ENCODE results near the gene FCAMR. TPM values are rescaled to one million over a fixed set of nuclear protein-coding genes. Genes with fewer than 3 reads are reported as not detected.

Gene FCAMR, protein sequence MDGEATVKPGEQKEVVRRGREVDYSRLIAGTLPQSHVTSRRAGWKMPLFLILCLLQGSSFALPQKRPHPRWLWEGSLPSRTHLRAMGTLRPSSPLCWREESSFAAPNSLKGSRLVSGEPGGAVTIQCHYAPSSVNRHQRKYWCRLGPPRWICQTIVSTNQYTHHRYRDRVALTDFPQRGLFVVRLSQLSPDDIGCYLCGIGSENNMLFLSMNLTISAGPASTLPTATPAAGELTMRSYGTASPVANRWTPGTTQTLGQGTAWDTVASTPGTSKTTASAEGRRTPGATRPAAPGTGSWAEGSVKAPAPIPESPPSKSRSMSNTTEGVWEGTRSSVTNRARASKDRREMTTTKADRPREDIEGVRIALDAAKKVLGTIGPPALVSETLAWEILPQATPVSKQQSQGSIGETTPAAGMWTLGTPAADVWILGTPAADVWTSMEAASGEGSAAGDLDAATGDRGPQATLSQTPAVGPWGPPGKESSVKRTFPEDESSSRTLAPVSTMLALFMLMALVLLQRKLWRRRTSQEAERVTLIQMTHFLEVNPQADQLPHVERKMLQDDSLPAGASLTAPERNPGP
- total RNA-seq, result 0.60 TPM

DNA sequence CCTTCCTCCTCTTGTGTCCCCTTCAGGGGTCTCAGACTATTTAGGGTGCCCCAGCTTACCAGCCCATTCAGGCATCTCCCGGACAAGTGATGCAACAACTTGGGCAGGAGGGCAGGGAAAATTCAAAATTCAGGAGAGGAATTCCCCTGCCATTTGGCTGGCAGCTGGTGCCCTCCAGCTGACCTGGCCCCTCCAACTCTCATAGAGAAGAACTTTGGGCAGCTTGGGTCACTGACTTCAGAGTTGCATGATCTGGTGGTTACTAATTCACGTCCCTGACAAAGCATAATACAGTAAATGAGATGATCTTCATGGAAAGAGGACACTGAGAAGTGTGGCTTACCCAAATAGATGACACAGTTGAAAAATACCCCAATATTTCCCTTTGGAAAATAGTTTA is at the start of gene FCAMR:
Gene FCAMR, minus strand, starts transcription at position 15 of the 400 bp plus-strand sequence. CDS start 335 bp downstream, outside the sequence.
- DNase-seq (ENCODE audit: low spot score), result peak; percentile 78
- ATAC-seq, result peak; percentile 81

DNA sequence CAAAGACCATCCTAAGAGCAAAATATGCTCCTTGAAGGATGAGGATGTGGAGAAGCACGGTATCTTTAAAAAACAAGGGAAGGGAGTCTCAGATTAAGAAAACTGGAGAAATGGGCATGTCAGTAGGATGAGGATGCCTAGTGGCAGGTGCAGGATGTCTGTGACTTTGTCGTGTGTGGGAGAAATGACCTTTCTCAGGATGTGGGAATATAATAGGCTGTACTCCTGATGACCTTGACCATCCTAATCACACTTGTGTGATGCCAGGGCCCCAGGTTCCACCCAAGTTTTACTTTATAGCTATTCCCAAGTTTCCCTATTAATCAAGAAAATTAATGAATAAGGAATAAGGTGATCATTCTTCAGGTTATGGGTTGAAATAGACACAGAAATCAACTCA is 49.4 kb upstream of the FCAMR start:
- ATAC-seq, result no peak

DNA sequence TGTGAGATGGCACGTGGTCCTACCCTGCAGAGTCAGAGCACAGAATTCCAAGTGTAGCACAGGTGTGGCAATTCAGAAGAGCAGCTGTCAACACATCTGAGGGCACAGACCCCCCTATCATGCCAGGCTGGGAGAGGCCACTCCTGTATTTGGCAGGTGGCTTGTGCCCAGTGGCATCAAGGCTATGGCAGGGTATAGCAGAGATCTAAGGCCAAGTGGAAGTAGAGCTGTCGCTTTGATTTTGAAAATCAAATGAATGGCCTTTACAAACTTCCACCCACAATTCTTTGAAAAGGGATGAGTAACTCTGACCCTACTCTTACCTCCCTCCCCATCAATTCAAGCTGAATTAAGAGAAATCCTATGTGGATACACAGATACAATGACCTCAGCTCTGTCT is 48.9 kb upstream of the FCAMR start:
- ATAC-seq, result no peak
- DNase-seq (ENCODE audit: low spot score), result no peak

More for the DNA sequence above, 49.4 kb upstream of the FCAMR start:
- no peak for DNase-seq (ENCODE audit: low spot score)

DNA sequence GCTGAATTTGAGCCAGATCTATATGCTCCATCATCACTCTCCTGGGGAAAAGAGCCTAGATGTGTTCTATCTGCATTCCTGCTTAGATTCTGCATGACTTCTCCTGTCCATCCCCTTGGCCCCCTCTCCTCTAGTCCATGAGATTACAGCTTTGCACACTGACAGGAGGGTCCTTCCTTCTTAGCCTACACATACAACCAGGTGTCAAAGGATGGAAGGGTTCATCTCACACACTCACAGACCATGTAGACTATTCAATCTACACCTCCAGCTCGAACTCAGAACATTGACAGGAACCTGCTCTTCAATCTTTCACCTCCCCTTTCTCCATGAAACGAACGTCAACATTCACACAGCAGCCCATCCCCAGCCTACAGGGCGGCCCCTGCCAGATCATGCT is 48.4 kb upstream of the FCAMR start:
- DNase-seq (ENCODE audit: low spot score) (no peak), ATAC-seq (no peak)

DNA sequence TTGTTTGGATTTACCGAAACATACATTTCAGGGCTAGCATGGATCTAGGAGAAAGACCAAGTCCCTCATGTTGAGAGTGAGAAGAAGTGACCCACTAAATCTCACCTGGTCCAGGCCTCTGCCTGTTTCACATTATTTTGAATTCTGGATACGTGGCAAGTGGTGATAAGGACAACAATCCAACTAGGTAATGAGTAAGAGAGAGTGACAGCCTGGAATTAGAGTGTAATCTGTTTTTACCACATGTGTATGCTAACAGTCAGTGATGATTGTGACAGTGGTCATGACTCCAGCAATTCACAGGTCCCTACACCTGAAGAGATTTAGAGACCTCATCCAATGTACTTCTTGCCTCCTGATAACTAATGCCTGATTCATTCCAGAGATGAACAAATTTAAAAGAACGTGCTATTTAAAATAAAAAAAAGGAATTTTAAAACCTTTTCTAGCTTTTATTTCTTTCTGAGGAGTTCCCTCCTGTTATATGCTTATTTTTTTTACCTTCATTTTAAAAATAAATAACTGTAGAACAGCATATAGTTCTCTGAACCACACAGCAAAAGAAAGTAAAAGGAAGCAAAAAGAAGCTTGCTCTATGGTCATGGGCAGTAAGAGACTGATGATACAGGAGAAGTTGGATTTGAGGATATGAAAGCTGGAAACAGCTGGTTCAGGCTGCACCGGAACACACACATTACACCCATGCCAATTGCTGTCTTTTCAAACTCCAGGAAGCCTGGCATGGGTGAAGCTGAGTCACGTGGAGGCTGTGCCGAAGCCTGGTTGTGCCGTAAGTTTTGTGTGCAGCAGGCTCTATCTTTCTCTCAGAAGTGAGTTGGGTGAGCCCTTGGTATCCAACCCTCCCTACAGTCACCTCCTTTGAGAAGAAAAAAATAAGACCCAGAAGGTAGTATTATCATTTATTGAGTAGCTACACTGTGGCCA is 47.6 kb upstream of the FCAMR start:
- ATAC-seq, result peak; percentile 45

DNA sequence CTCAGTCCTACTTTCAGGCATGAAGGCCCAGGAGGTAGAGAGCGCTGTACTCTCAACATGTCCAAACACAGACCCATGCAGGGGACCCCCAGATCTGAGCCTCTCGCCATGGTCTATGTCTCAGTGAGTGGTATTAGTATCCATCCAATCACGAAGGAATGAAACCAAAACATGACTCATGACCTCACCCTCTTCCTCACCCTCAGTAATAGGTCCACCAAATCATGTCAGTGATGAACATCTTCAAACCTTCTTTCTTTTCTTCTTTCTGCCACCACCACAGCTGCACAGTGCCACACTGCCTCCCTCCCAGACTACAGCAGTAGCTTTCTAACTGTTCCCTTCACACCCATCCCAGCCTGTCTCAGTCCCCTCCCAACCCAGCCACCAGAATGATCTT is 45.5 kb upstream of the FCAMR start:
- DNase-seq (ENCODE audit: low spot score), result no peak

More for the DNA sequence above, 47.6 kb upstream of the FCAMR start:
- DNase-seq (ENCODE audit: low spot score), result no peak

DNA sequence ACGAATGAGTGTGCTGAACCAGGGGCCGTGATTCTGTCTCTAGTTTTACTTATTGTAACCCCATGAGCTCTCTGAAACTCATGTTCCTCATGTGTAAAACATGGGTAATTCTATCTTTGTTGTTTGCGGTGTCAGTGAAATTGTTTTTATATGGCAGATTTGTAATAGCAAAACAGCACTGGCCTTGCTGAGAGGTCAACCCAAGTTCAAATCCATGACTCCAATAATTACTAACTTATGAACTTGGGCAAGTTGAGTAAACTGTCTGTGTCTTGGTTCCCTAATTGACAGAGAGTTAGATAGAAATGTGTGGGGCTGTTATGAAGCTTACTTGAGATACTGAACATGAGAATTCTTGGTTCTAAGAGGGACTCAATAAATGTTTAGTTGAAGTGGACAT is 44.5 kb upstream of the FCAMR start:
- no peak for ATAC-seq
- no peak for DNase-seq (ENCODE audit: low spot score)

More for the DNA sequence above, 45.5 kb upstream of the FCAMR start:
- no peak for ATAC-seq

DNA sequence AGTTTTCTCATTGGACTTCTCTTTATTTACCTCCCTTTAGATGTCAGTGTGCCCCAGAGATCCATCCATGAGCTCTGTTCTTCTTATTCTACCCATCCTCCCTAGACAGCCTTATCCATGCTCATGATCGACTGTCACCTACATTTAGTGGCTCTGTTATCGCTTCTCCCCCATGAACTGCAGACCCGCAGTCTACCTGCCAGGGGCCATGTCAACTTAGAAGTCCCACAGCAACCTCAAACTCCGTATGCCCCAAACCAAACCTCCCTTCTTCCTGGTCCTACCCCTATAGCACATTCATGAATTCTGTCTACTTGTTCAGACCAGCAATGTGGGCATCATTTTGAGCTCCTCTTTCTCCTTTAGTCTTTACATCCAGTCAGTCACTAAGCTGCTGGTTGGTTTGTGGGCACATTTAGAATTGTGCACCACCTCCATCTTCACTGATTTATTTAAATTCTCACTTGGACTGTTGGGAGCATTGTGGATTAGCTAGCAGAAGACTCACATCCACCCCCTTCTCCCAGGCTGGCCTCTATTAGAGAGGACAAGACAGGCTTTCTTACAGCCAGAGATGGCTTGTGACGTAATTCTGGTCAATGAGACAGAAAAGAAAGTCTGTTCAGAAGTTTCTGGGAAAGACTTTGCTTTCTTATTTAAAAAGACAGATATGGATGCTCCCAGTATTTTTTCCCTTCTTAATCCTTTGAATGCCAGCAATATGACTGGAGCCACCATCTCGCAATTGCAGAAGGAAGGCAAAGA is 43.2 kb upstream of the FCAMR start:
- no peak for ATAC-seq
- DNase-seq (ENCODE audit: low spot score), result no peak

DNA sequence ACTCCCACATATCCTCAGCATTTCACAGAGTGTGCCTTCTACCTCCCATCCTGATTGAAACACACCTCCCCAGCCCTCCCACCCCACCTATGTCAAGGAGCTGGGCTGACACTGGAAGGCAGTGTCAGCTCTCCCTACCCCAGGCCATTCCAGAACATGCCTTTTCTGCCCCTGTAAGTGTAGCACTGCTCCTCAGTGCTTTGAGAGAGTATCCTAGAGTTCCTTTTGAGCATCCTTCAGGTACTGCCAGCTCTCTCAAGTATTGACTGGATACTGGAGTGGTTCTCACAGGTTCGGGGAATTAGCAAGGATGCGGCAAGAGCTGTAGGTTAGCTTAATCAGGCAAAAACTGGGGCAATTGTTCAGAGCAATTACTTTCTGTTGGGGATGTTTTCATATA is 40.5 kb upstream of the FCAMR start:
- ATAC-seq (no peak), DNase-seq (ENCODE audit: low spot score) (no peak)

DNA sequence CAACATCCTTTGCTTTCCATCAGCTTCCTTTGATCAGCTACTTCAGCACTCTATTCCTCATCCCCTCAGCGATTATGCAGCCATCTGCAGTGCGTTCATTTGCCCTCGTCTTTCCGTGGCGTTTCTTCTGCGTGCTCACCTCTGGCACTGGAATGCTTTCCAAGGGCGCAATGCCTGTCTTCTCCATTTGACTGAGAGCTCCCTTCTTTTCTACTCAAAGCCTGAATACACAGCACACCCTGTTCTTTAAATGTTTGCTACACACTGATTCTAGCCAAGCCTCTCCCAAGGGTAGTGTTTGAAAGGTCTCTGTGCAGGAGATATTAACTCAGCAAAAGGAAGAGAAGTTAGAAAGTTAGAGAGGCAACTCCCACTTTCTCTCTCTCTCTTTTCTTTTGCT is 39.7 kb upstream of the FCAMR start:
- no peak for DNase-seq (ENCODE audit: low spot score)

DNA sequence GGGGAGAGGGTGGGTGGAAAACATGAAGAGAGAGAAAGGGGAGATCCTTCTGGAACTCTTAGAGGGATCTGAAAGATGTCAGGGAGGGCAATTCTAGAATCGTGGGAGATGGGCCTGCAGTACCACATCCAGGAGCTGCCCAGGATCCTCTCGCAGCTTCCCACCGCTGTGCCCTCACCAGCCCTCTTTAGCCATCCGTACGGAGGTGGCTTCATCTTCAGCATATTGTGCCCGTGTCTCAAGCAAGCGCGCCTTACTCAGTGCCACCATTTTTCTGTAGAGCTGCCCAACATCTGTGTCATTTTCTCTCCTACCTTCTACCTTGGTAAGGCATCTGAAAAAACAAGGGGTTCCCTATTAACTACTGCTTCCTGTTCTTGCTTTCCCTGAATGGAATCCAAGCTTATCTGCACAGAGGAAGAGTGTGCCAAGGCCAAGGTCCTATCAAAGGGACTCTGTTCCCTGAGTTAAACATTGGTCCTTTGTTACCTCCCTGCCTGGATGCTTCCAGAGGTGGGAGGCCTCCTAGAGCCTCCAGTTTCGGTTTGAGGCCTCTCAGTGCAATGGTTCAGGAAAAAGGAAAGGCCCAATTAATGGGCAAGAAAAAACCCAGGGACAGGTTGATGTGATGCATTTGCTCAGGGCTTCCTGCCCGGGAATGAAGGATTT is 39.1 kb upstream of the FCAMR start:
- DNase-seq (ENCODE audit: low spot score), result no peak

More for the DNA sequence above, 39.7 kb upstream of the FCAMR start:
- no peak for ATAC-seq

DNA sequence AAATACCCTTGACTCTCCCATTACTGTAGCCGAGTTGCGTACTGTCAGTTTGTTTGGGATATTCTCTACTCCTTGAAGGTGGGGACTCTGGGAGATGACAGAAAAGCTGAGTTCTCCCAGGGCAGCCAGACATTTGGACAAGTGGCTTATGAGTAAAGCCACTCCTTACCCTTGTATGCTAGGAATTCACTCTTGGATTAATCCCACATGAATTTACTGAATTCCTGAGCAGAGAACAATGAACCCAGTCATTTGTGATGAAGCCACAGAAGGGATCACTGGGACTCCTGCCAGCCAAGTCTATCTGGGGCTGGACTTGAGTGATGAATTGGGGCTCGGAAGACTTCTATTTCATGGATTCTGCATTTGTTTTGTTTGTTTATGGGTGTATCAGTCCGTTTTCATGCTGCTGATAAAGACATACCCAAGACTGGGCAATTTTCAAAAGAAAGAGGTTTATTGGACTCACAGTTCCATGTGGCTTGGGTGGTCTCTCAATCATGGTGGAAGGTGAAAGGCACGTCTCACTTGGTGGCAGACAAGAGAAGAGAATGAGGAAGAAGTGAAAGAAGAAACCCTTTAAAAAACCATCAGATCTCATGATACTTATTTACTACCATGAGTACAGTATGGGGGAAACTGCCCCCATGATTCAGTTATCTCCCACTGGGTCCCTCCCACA is 37.2 kb upstream of the FCAMR start:
- DNase-seq (ENCODE audit: low spot score), result no peak
- ATAC-seq, result no peak

More for the DNA sequence above, 39.1 kb upstream of the FCAMR start:
- ATAC-seq, result peak; percentile 5

DNA sequence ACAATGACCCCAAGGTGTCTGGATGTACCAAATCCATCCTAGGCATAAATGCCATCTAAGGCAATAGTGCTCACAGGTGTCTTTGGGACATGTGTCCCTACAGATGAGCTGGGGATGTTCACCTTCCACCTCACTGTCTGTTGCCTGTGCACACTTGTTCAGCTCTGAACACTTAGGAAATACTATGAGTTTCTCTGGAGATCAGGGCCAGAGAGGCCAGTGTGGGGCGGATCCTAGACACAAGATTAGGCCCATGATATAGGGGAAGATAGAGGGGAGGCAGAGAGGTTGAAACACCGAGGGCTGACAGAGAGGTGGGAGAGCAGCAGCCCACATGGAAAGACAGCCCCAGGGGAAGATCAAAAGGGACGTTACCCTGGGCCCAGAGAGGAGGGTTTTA is 36.7 kb upstream of the FCAMR start:
- no peak for ATAC-seq

DNA sequence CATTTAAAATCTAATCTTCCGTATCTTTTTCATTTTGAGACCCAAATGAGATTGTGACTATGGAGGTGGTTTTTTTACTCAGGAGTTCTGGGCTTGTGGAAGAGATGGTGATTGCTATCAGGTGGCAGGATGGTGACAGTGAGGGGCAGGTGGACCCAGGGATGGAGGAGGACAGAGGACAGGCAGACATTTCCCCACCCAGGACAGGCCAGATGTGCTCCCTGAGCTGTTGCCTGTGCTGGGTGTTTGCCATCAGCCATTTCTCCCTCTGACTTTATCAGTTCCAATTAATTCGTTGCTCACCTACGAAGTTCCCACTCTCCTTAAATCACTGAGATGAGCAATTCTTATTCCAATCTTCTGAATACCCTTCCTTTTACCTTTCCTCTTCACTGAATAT is 35.8 kb upstream of the FCAMR start:
- no peak for ATAC-seq
- no peak for DNase-seq (ENCODE audit: low spot score)

More for the DNA sequence above, 36.7 kb upstream of the FCAMR start:
- DNase-seq (ENCODE audit: low spot score), result no peak

DNA sequence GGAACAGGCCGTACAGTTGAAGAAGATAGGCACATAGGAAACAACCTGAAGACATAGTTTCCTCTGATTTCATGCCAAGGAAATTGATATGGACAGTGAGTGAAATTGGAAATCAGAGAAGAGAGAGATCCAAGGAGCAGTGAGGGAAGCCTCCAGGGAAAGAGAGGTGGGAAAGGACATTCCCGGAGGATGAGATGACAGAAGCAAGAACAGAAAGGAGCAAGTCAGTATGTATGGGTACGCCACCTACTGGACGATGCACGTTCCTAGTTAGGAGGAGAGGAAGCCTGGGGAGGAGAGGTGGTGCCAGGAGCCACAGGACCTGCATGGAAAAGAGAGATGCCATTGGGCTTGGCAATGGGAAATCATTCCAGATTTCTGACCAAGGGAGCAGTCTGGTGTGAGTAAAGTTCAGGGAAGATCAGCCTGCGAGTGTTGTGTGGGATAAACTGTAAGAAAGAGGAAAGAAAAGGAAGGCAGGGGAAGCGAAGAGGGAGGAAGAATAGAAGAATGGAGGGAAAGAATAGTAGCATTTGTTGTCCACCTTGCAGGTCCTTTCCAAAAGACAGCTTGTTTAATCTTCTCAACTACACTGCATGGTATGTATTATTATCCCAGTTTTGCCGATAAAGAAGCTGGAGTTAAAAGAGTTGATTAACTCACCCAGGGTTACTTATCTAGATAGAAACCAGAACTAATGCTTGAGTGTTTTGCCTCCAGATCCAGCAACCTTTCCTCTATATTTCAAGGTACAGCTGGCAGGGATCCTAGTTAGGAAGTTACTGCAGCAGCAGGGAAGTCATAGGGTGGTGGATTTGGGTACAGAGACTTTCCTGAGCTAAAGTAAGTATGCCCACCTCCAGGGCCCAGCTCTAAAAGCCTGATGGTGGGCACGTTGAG is 34.9 kb upstream of the FCAMR start:
- ATAC-seq (peak; percentile 86), DNase-seq (ENCODE audit: low spot score) (no peak)

DNA sequence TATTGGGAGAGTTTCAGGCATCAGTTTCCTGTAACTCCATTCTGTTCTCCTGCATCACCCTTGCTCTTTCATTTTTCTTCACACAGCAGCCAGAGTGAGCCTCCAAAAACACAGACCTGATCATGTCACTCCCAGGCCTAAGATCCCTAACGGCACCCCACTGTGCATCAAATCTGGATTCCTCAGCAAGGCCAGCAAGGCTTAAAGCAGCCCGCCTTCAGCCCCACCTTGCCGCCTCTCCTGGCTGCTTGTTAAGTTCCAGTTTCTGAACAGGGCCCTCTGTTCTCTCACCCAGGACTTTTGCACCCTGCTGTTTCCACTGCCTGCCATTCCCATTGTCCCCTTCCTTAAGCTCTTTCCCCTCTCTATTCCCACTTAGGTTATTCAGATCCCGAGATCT is 33.0 kb upstream of the FCAMR start:
- ATAC-seq, result no peak

DNA sequence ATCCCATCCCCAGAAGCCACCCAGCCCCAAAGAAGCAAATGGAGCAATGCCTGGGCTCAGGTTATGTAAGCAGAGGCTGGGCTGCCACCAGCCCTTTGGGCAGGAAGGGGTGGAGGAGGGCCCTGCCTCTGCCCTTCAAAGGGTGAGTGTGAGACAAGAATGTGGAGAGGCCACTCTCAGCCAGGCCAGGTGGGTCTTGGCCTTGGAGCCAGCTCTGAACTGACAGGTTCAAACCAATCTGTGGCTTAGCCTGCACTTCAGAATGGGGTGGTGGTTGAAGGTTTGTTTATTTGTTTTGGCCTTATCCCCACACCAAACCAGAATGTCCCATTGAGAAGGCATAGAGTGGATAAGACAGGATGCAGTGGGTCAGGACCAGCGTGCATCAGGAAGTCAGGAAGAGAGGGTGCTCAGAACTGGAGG is 32.5 kb upstream of the FCAMR start:
- ATAC-seq (peak; percentile 54), DNase-seq (ENCODE audit: low spot score) (peak; percentile 56)

More for the DNA sequence above, 33.0 kb upstream of the FCAMR start:
- DNase-seq (ENCODE audit: low spot score), result no peak

Measured in left lobe of liver (tissue), 2 donors.